ENCODE results near the gene ELMO1.

Gene ELMO1

DNA sequence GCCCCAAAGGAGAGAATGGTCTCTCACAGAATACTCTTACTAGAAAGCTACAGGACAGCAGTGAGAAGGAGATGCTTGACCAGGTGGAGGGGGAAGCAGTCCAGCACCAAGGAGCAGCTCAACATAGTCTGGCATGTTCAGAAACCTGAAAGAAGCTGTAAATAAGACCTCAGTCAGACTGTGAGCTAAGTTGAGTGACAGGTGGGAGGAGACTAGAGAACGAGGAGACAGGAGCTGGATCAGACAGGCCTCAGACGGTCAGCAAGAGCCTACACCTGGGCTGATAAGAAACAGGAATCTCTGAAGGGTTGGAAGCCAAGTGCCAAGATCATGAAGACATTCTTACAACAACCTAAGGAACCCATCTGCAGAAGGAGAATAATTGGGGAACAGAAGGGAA, 54.5 kb downstream of the ELMO1 start:
- Histone ChIP-seq H3K9me3 (ENCODE audit: control insufficient read depth in 2 of 2, low read length in 2 of 2) (no peaks in the 10 kb centered on the region), H3K27ac (ENCODE audit: low read depth in 2 of 2, low read length in 2 of 2) (no peak overlapping the region), H3K27me3 (ENCODE audit: control insufficient read depth in 2 of 2, insufficient read depth in 2 of 2, low read length in 2 of 2) (no peaks in the 10 kb centered on the region), H3K36me3 (ENCODE audit: control insufficient read depth in 2 of 2, insufficient read depth in 2 of 2, low read length in 2 of 2) (no peaks in the 10 kb centered on the region), H3K4me3 (ENCODE audit: low read length in 2 of 2) (no peak overlapping the region), H3K4me1 (ENCODE audit: control insufficient read depth in 2 of 2, insufficient read depth in 2 of 2, low read length in 2 of 2) (no peaks in the 10 kb centered on the region), H3K9ac (ENCODE audit: low read depth in 1 of 2, low read length in 2 of 2) (no peak overlapping the region)

DNA sequence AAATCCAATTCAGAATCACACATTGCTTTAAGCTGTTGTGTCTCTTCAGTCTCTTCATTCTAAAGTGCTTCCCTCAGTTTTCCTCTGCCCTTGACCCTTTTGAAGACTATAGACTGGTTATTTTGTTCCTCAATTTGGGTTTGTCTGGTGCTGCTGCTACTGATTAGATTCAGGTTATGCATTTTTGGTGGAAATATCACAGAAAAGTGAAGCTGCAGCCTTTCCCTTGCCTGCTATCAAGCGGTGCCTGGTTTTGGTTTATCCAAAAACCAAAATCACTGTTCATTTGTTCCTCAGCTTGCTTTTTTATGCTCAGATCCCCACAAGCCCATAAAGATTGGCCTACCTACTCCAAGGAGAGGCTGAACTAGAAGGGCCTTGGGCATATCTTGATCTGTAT, 55.2 kb downstream of the ELMO1 start:
- Histone ChIP-seq H3K27ac (ENCODE audit: low read depth in 2 of 2, low read length in 2 of 2) (no peak overlapping the region), H3K4me3 (ENCODE audit: low read length in 2 of 2) (no peak overlapping the region), H3K36me3 (ENCODE audit: control insufficient read depth in 2 of 2, insufficient read depth in 2 of 2, low read length in 2 of 2) (no peaks in the 10 kb centered on the region), H3K4me1 (ENCODE audit: control insufficient read depth in 2 of 2, insufficient read depth in 2 of 2, low read length in 2 of 2) (no peaks in the 10 kb centered on the region), H3K9ac (ENCODE audit: low read depth in 1 of 2, low read length in 2 of 2) (no peak overlapping the region), H3K9me3 (ENCODE audit: control insufficient read depth in 2 of 2, low read length in 2 of 2) (no peaks in the 10 kb centered on the region), H3K27me3 (ENCODE audit: control insufficient read depth in 2 of 2, insufficient read depth in 2 of 2, low read length in 2 of 2) (no peaks in the 10 kb centered on the region)

DNA sequence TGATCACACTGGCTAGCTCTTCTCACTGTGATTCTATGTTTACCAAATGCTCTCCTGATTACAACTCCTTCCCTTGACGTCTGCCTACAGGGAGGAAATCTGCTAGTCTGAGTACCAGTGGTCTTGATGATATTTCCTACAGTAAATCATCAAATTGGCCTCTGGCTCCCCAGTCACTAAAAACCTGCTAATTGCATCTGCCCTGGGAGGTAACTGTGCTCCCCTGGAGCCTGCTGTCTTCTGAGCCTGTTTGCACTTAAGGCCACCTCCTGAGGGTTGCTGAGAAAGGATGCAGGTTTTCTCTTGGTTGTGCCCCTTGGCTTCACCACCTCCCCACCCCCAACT, 56.0 kb downstream of the ELMO1 start:
- no peaks in the 10 kb centered on the region for H3K27me3 ChIP-seq (ENCODE audit: control insufficient read depth in 2 of 2, insufficient read depth in 2 of 2, low read length in 2 of 2)
- H3K4me3 ChIP-seq (ENCODE audit: low read length in 2 of 2), result no peak overlapping the region
- peak overlapping the region; percentile 44 to 62 for H3K27ac ChIP-seq (ENCODE audit: low read depth in 2 of 2, low read length in 2 of 2)
- no peak overlapping the region for H3K9ac ChIP-seq (ENCODE audit: low read depth in 1 of 2, low read length in 2 of 2)
- H3K4me1 ChIP-seq (ENCODE audit: control insufficient read depth in 2 of 2, insufficient read depth in 2 of 2, low read length in 2 of 2), result no peaks in the 10 kb centered on the region
- H3K36me3 ChIP-seq (ENCODE audit: control insufficient read depth in 2 of 2, insufficient read depth in 2 of 2, low read length in 2 of 2), result no peaks in the 10 kb centered on the region
- H3K9me3 ChIP-seq (ENCODE audit: control insufficient read depth in 2 of 2, low read length in 2 of 2), result no peaks in the 10 kb centered on the region

DNA sequence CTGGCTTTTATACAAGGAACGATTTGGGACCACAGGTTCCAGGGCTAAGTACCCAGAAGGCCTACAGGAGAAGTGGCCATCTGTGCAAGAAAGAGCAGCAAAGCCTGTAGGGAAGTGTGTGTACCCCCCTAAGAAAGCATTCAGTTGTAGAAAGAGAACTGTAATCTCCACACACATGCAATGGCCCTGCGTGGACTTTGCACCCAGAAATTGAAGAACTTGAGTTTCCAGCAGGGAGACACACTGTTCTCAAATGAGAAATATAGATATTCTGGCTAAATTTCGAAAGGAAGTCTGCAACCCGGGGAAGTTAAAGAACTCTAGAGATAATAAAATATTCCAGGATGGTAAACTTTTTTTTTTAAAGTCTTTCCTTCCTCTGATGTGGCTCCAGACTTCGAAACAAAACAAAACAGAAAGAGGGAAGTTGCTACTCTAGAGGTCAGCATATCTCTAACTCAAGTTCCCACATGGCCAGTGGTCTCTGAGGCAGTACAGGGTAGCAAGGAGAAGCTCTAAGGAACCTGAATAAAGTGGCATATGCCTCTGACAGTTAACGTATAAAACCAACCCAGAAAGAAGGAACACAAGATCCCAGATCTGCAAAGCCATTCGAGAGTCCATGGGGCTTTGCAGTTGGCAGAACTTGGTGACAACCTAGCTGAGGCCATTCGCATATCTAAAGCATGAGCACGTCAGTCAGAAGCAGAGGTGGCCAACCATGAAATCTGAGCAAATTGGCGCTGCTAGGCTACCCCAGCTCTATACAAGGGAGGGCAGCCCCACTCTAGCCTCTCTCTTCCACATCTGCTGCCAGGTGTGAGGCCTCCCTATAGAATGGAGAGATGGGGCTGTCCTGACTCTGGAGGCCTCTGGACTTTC, 56.6 kb downstream of the ELMO1 start:
- Histone ChIP-seq H3K27me3 (ENCODE audit: control insufficient read depth in 2 of 2, insufficient read depth in 2 of 2, low read length in 2 of 2) (no peaks in the 10 kb centered on the region), H3K9me3 (ENCODE audit: control insufficient read depth in 2 of 2, low read length in 2 of 2) (no peaks in the 10 kb centered on the region), H3K4me3 (ENCODE audit: low read length in 2 of 2) (no peak overlapping the region), H3K9ac (ENCODE audit: low read depth in 1 of 2, low read length in 2 of 2) (no peak overlapping the region), H3K27ac (ENCODE audit: low read depth in 2 of 2, low read length in 2 of 2) (peak overlapping the region; percentile 44 to 62), H3K36me3 (ENCODE audit: control insufficient read depth in 2 of 2, insufficient read depth in 2 of 2, low read length in 2 of 2) (no peaks in the 10 kb centered on the region), H3K4me1 (ENCODE audit: control insufficient read depth in 2 of 2, insufficient read depth in 2 of 2, low read length in 2 of 2) (no peaks in the 10 kb centered on the region)

DNA sequence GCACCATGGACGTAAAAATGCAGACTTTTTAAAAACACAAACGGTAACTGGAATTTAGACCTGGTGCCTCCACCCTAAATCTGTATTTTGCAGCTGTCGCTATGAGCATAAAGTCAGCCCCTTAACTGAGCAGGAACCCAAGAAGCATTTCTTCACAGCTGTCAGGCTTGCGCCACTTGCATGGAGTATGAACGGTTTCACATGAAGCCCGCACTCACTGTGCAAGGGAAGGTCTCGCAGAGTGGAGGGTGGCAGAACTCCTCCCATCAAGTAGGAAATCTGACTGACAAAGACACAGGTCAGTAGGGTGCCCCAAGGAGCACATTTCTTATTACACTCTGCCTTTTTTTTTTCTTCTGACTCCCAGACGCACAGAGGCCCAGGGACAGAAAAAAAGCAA, 58.5 kb downstream of the ELMO1 start:
- Histone ChIP-seq H3K36me3 (ENCODE audit: control insufficient read depth in 2 of 2, insufficient read depth in 2 of 2, low read length in 2 of 2) (no peaks in the 10 kb centered on the region), H3K4me1 (ENCODE audit: control insufficient read depth in 2 of 2, insufficient read depth in 2 of 2, low read length in 2 of 2) (peaks cover 0 to 8% of the 10 kb centered on the region in 2 donors), H3K9me3 (ENCODE audit: control insufficient read depth in 2 of 2, low read length in 2 of 2) (no peaks in the 10 kb centered on the region), H3K27me3 (ENCODE audit: control insufficient read depth in 2 of 2, insufficient read depth in 2 of 2, low read length in 2 of 2) (no peaks in the 10 kb centered on the region), H3K27ac (ENCODE audit: low read depth in 2 of 2, low read length in 2 of 2) (no peak overlapping the region), H3K4me3 (ENCODE audit: low read length in 2 of 2) (no peak overlapping the region), H3K9ac (ENCODE audit: low read depth in 1 of 2, low read length in 2 of 2) (no peak overlapping the region)

DNA sequence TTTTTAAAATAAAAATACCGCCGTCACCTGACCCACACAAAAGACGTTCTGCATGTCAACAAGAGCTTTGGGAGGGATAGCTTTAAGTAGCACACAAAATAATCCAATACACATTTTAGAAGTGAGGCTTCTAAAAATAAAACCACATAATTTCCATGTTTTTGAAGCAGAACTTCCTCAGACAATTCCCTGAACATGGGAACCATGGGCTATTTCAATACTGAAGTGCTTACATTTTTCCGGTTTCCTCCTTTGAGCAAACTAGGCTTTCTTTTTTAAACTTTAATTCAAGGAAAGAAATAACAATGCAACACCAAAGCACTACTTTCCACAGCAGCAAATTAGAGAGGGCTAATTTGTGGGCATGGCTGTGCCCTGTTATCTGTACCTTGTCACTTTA, 59.9 kb downstream of the ELMO1 start:
- H3K9me3 ChIP-seq (ENCODE audit: control insufficient read depth in 2 of 2, low read length in 2 of 2), result no peaks in the 10 kb centered on the region
- no peak overlapping the region for H3K9ac ChIP-seq (ENCODE audit: low read depth in 1 of 2, low read length in 2 of 2)
- H3K36me3 ChIP-seq (ENCODE audit: control insufficient read depth in 2 of 2, insufficient read depth in 2 of 2, low read length in 2 of 2), result no peaks in the 10 kb centered on the region
- H3K27me3 ChIP-seq (ENCODE audit: control insufficient read depth in 2 of 2, insufficient read depth in 2 of 2, low read length in 2 of 2), result no peaks in the 10 kb centered on the region
- no peak overlapping the region for H3K27ac ChIP-seq (ENCODE audit: low read depth in 2 of 2, low read length in 2 of 2)
- H3K4me1 ChIP-seq (ENCODE audit: control insufficient read depth in 2 of 2, insufficient read depth in 2 of 2, low read length in 2 of 2), result peaks cover 0 to 8% of the 10 kb centered on the region in 2 donors
- H3K4me3 ChIP-seq (ENCODE audit: low read length in 2 of 2), result no peak overlapping the region

DNA sequence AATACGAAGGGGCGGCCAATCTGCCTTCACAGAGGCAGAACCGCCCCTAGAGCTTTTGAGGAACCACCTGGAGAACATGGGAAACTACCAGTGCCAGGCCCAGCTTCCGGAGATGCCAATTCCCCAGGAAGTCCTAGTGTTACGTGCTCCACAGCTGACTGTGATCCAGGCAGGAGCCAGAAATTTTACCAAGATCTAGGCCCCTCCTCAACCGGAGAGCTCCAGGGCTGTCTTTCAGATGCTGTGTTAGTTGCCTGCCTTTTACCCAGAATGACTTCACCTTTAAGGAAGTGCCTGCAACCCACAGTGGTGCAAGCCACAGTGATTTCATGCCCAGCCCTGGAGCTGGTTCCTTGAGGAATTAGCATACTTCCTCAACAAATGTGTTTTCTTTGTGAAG, 62.9 kb downstream of the ELMO1 start:
- Histone ChIP-seq H3K27ac (ENCODE audit: low read depth in 2 of 2, low read length in 2 of 2) (no peak overlapping the region), H3K27me3 (ENCODE audit: control insufficient read depth in 2 of 2, insufficient read depth in 2 of 2, low read length in 2 of 2) (no peaks in the 10 kb centered on the region), H3K9ac (ENCODE audit: low read depth in 1 of 2, low read length in 2 of 2) (no peak overlapping the region), H3K36me3 (ENCODE audit: control insufficient read depth in 2 of 2, insufficient read depth in 2 of 2, low read length in 2 of 2) (no peaks in the 10 kb centered on the region), H3K9me3 (ENCODE audit: control insufficient read depth in 2 of 2, low read length in 2 of 2) (no peaks in the 10 kb centered on the region), H3K4me1 (ENCODE audit: control insufficient read depth in 2 of 2, insufficient read depth in 2 of 2, low read length in 2 of 2) (peaks cover 0 to 8% of the 10 kb centered on the region in 2 donors), H3K4me3 (ENCODE audit: low read length in 2 of 2) (no peak overlapping the region)

DNA sequence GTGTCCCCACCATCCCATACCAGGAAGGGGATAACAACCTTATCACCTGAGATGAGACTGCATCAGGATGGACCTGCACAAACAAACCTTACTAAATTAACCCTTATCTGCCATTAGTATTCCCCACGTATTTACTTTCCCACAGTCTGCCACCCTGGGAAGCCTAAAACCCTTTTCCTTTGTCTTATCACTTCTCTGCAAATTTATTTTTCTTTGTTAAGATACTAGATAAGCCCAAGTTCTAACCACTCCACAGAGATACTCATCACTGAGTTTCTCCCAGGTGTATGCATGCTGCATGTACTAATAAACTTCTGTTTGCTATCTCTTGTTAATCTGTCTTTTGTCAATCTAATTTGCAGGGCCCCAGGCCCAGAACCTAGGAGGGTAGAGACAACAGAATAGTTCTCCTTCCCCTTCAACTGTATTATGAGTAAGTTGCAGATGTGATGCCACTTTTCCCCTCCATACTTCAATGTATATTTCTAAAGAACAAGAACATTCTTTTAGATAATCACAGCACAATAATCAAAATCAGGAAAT, 66.0 kb downstream of the ELMO1 start:
- no peak overlapping the region for H3K27ac ChIP-seq (ENCODE audit: low read depth in 2 of 2, low read length in 2 of 2)
- no peaks in the 10 kb centered on the region for H3K27me3 ChIP-seq (ENCODE audit: control insufficient read depth in 2 of 2, insufficient read depth in 2 of 2, low read length in 2 of 2)
- H3K9ac ChIP-seq (ENCODE audit: low read depth in 1 of 2, low read length in 2 of 2), result no peak overlapping the region
- no peak overlapping the region for H3K4me3 ChIP-seq (ENCODE audit: low read length in 2 of 2)
- H3K9me3 ChIP-seq (ENCODE audit: control insufficient read depth in 2 of 2, low read length in 2 of 2), result no peaks in the 10 kb centered on the region
- no peaks in the 10 kb centered on the region for H3K36me3 ChIP-seq (ENCODE audit: control insufficient read depth in 2 of 2, insufficient read depth in 2 of 2, low read length in 2 of 2)
- H3K4me1 ChIP-seq (ENCODE audit: control insufficient read depth in 2 of 2, insufficient read depth in 2 of 2, low read length in 2 of 2), result peaks cover 0 to 8% of the 10 kb centered on the region in 2 donors

DNA sequence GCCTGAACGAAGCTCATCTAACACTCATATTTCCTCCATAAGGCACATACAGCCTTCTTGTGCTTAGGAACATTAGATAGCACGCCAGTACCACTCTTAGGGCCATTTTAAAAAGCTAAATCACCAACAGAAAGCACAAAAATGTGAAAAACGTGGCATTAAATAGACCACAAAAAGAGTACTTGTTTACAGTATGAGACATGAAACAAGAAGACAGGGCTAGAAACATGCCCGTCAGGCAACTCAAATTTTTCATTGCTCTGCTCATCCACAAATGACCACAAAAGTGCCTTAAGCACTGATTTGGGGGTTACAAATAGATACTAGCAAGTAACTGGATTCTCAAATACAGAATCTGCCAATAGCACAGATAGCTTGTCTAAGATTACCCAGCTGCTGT, 67.8 kb downstream of the ELMO1 start:
- H3K4me1 ChIP-seq (ENCODE audit: control insufficient read depth in 2 of 2, insufficient read depth in 2 of 2, low read length in 2 of 2), result no peaks in the 10 kb centered on the region
- H3K9ac ChIP-seq (ENCODE audit: low read depth in 1 of 2, low read length in 2 of 2), result no peak overlapping the region
- no peaks in the 10 kb centered on the region for H3K27me3 ChIP-seq (ENCODE audit: control insufficient read depth in 2 of 2, insufficient read depth in 2 of 2, low read length in 2 of 2)
- H3K4me3 ChIP-seq (ENCODE audit: low read length in 2 of 2), result no peak overlapping the region
- no peaks in the 10 kb centered on the region for H3K36me3 ChIP-seq (ENCODE audit: control insufficient read depth in 2 of 2, insufficient read depth in 2 of 2, low read length in 2 of 2)
- H3K9me3 ChIP-seq (ENCODE audit: control insufficient read depth in 2 of 2, low read length in 2 of 2), result no peaks in the 10 kb centered on the region
- no peak overlapping the region for H3K27ac ChIP-seq (ENCODE audit: low read depth in 2 of 2, low read length in 2 of 2)

DNA sequence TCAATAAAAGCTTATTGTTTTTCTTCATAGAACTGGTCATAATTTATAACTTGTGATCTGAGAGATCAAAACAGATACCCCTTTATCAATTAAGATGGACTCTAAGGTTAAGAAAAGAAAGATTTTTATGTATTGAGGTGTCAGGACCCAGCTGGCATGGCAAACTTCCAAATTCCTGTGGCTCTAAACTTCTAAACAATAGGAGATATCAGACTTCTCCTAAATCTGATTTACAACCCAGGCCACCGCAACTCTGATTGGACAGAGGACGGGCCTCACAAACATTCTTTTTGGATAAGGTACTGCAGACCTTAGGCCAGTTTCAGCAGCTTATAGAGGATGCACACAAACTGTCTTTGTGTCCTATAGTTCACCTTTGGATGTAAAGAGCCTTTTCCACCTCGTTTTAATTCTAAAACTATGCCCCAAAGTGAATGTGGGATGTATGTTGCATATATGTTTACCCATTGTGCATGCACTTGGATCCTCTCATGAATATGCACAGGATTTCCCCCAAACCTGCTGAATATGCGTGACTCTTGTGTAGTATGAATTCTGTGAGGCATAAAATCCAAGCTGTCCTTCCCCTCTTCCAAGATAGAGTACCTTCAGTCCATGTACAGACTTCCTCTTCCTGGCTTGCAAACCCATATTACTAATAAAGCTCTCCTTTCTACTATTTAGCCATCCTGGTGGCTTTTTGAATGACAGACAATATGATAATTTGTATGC, 69.0 kb downstream of the ELMO1 start:
- Histone ChIP-seq H3K9ac (ENCODE audit: low read depth in 1 of 2, low read length in 2 of 2) (no peak overlapping the region), H3K36me3 (ENCODE audit: control insufficient read depth in 2 of 2, insufficient read depth in 2 of 2, low read length in 2 of 2) (no peaks in the 10 kb centered on the region), H3K27ac (ENCODE audit: low read depth in 2 of 2, low read length in 2 of 2) (no peak overlapping the region), H3K4me1 (ENCODE audit: control insufficient read depth in 2 of 2, insufficient read depth in 2 of 2, low read length in 2 of 2) (no peaks in the 10 kb centered on the region), H3K4me3 (ENCODE audit: low read length in 2 of 2) (no peak overlapping the region), H3K9me3 (ENCODE audit: control insufficient read depth in 2 of 2, low read length in 2 of 2) (no peaks in the 10 kb centered on the region), H3K27me3 (ENCODE audit: control insufficient read depth in 2 of 2, insufficient read depth in 2 of 2, low read length in 2 of 2) (no peaks in the 10 kb centered on the region)

All from mucosa of rectum (tissue), 2 donors.